Ascending aorta (tissue), 2 donors: Measurements from ENCODE around the gene WWP2. TPM values are rescaled to one million over a fixed set of nuclear protein-coding genes. Genes with fewer than 3 reads are reported as not detected.

Experiments used
- DNase-seq, 2 donors: peaks; one replicate each; pipeline ENCODE4 v3.0.0-alpha.2; 2019; ENCODE audit warnings: low spot score in 2 of 2
- H3K27ac ChIP-seq, 2 donors: fragments of 200-600 bp; sonication (generic); one replicate each; pipeline ENCODE4 v1.5.1; 2016 to 2017; ENCODE audit warnings: mild to moderate bottlenecking in 1 of 2
- H3K27me3 ChIP-seq: fragments of 200-600 bp; sonication (generic); one replicate; pipeline ENCODE4 v1.5.1; 2017
- H3K36me3 ChIP-seq, 2 donors: fragments of 200-600 bp; sonication (generic); one replicate each; pipeline ENCODE4 v1.5.1; 2016
- H3K4me1 ChIP-seq, 2 donors: fragments of 200-600 bp; sonication (generic); one replicate each; pipeline ENCODE4 v1.5.1; 2016 to 2017; ENCODE audit warnings: mild to moderate bottlenecking in 1 of 2
- H3K4me3 ChIP-seq, 2 donors: fragments of 200-600 bp; sonication (generic); one replicate each; pipeline ENCODE4 v1.5.1; 2016 to 2017; ENCODE audit warnings: mild to moderate bottlenecking in 1 of 2
- H3K9me3 ChIP-seq, 2 donors: fragments of 200-600 bp; sonication (generic); one replicate each; pipeline ENCODE4 v1.5.1; 2016
- CTCF ChIP-seq, 3 experiments: fragments of 200-600 bp in 2 of 3; fragments of 450-650 bp in 1 of 3; sonication (generic) in 2 of 3; IDR thresholded peaks; one replicate each; pipeline ENCODE4 v1.5.1; 2016 to 2019; ENCODE audit warnings: antibody characterized with exemption in 3 of 3, mild to moderate bottlenecking in 1 of 3, moderate library complexity in 1 of 3
- intact Hi-C: fragments of 100-400 bp; cut with DNase I; formaldehyde crosslinking; loops from one replicate; pipeline ENCODE4 v1.15.1; 2023
- total RNA-seq: library from RNA; depleted of rRNA; stranded (reverse); fragments of >200 nt; gene quantifications from one replicate; pipeline ENCODE4 v1.1.0, GENCODE V29; 2016

The WWP2 gene
- total RNA-seq, 1 donor from 2014 or later: 71.2 TPM

- peaks cover 89 to 92% of the 10 kb centered on the region in 2 donors for H3K36me3 ChIP-seq
- no peak for DNase-seq
- H3K27me3 ChIP-seq: no peaks in the 10 kb centered on the region
- no peak overlapping the region for H3K27ac ChIP-seq
- intact Hi-C loops: no loop called here
- no peaks in the 10 kb centered on the region for H3K9me3 ChIP-seq
- no peak overlapping the region for H3K4me3 ChIP-seq
- TF ChIP-seq CTCF (IDR thresholded peaks at IDR 0.05): no peak
- H3K4me1 ChIP-seq: no peaks in the 10 kb centered on the region
Measured at GRCh38 chr16:69744363-69745231, 17.5 kb upstream of the WWP2 start.

- no peak for DNase-seq
- intact Hi-C loops: no loop called here
Measured at GRCh38 chr16:69745232-69745612, 16.9 kb upstream of the WWP2 start.

GRCh38 chr16:69745959-69746358 is 16.2 kb upstream of the WWP2 start:
- H3K9me3 ChIP-seq: no peaks in the 10 kb centered on the region
- no peaks in the 10 kb centered on the region for H3K4me1 ChIP-seq
- peaks cover 90 to 95% of the 10 kb centered on the region in 2 donors for H3K36me3 ChIP-seq
- no peak for TF ChIP-seq CTCF (IDR thresholded peaks at IDR 0.05)
- no peaks in the 10 kb centered on the region for H3K27me3 ChIP-seq
- no peak for DNase-seq
- H3K4me3 ChIP-seq: no peak overlapping the region
- no peak overlapping the region for H3K27ac ChIP-seq
- intact Hi-C loops: no loop called here

More at GRCh38 chr16:69745232-69745612, 16.9 kb upstream of the WWP2 start:
- TF ChIP-seq CTCF (IDR thresholded peaks at IDR 0.05): no peak
- no peaks in the 10 kb centered on the region for H3K27me3 ChIP-seq
- H3K4me3 ChIP-seq: no peak overlapping the region
- H3K27ac ChIP-seq: no peak overlapping the region
- peaks cover 87 to 93% of the 10 kb centered on the region in 2 donors for H3K36me3 ChIP-seq
- H3K9me3 ChIP-seq: no peaks in the 10 kb centered on the region
- no peaks in the 10 kb centered on the region for H3K4me1 ChIP-seq

GRCh38 chr16:69747115-69747514 is 15.0 kb upstream of the WWP2 start:
- TF ChIP-seq CTCF (IDR thresholded peaks at IDR 0.05): no peak
- no peaks in the 10 kb centered on the region for H3K4me1 ChIP-seq
- H3K27ac ChIP-seq: no peak overlapping the region
- intact Hi-C loops: no loop called here
- no peaks in the 10 kb centered on the region for H3K9me3 ChIP-seq
- no peak for DNase-seq
- no peak overlapping the region for H3K4me3 ChIP-seq
- no peaks in the 10 kb centered on the region for H3K27me3 ChIP-seq
- H3K36me3 ChIP-seq: peaks cover 78 to 93% of the 10 kb centered on the region in 2 donors

- H3K27ac ChIP-seq: no peak overlapping the region
- H3K36me3 ChIP-seq: peaks cover 62 to 78% of the 10 kb centered on the region in 2 donors
- H3K27me3 ChIP-seq: no peaks in the 10 kb centered on the region
- no peak for TF ChIP-seq CTCF (IDR thresholded peaks at IDR 0.05)
- no peak overlapping the region for H3K4me3 ChIP-seq
- no peaks in the 10 kb centered on the region for H3K9me3 ChIP-seq
- intact Hi-C loops: no loop called here
- DNase-seq: no peak
- peaks cover 5 to 10% of the 10 kb centered on the region in 2 donors for H3K4me1 ChIP-seq
Measured at GRCh38 chr16:69748694-69749345, 13.3 kb upstream of the WWP2 start.
